Testis (tissue), 2 donors: ENCODE measurements around the gene ABHD10.

ENCODE experiments used
- POLR2A ChIP-seq: fragments of 450-650 bp; IDR thresholded peaks from one replicate; pipeline ENCODE4 v1.6.1; 2017; ENCODE audit warnings: antibody characterized with exemption, mild to moderate bottlenecking, moderate library complexity
- TF ChIP-seq, protein P1 (sequence below), 3 experiments: fragments of 450-650 bp in 2 of 3; fragments of 200-600 bp in 1 of 3; sonication (generic) in 1 of 3; IDR thresholded peaks; one replicate each; pipeline ENCODE4 v1.5.1; 2016 to 2019; ENCODE audit warnings: antibody characterized with exemption in 3 of 3, mild to moderate bottlenecking in 2 of 3, moderate library complexity in 1 of 3

DNA sequence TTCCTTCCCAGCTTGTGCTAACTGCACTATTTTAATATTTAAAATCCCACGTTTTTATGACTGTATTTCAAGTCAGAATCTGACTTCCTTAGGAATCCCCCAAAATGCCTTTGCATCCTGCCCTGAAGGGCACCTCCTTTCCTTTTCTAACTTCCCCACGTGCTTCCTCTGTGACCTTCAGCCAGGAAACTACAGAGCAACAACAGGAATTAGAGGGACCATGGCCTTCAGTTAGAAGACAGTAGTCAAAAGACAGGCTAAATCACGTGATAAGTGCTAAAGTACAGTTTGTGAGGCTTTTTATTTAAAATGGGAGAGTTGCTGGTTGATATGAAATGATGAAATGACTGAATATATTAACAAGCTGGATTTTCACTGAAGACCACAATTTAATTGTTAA is 11.8 kb upstream of the ABHD10 start:
- TF ChIP-seq, protein P1, sequence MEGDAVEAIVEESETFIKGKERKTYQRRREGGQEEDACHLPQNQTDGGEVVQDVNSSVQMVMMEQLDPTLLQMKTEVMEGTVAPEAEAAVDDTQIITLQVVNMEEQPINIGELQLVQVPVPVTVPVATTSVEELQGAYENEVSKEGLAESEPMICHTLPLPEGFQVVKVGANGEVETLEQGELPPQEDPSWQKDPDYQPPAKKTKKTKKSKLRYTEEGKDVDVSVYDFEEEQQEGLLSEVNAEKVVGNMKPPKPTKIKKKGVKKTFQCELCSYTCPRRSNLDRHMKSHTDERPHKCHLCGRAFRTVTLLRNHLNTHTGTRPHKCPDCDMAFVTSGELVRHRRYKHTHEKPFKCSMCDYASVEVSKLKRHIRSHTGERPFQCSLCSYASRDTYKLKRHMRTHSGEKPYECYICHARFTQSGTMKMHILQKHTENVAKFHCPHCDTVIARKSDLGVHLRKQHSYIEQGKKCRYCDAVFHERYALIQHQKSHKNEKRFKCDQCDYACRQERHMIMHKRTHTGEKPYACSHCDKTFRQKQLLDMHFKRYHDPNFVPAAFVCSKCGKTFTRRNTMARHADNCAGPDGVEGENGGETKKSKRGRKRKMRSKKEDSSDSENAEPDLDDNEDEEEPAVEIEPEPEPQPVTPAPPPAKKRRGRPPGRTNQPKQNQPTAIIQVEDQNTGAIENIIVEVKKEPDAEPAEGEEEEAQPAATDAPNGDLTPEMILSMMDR (IDR thresholded peaks at IDR 0.05) = no peak
- no peak for TF ChIP-seq POLR2A
